Renal pelvis (tissue), 12 donors: ENCODE data around the gene NOC4L. TPM values are rescaled to one million over a fixed set of nuclear protein-coding genes. Genes with fewer than 3 reads are reported as not detected.
"Not testable (repeated sequence)": the region's sequence is repeated elsewhere in the genome, so short reads cannot be mapped to it uniquely, and the experiment has no call there.

Source experiments
- DNase-seq: peaks from one replicate; pipeline ENCODE4 v3.0.0-alpha.2; 2013
- long read RNA-seq, 16 experiments: transcript quantifications; one replicate each; lab custom pipeline, GENCODE V29; 2026
- polyA plus RNA-seq, 3 donors: library from polyadenylated mRNA; unstranded; fragments of 120-200 nt; gene quantifications; one replicate each; pipeline ENCODE4 v1.2.1, GENCODE V29; 2013; ENCODE audit not compliant: insufficient read length in 3 of 3

The NOC4L gene
- polyA plus RNA-seq: 10 to 100 TPM; 16.1 to 22.8 (median 21.0) TPM
- long read RNA-seq, donor 1, transcript NOC4L-201 (15 exons, 1,632 nt): major isoform, 9 of 10 reads
- long read RNA-seq, donor 1, partial matches to known transcripts: 0 of 10 reads
- long read RNA-seq, donor 1, other reads (novel, unspliced or antisense): 0 of 10 reads
- long read RNA-seq, donor 2, transcript NOC4L-201 (15 exons, 1,632 nt): major isoform, 10 of 11 reads
- long read RNA-seq, donor 2, partial matches to known transcripts: 0 of 11 reads
- long read RNA-seq, donor 2, other reads (novel, unspliced or antisense): 0 of 11 reads
- long read RNA-seq, donor 3, partial matches to known transcripts: 0 of 4 reads
- long read RNA-seq, donor 3, other reads (novel, unspliced or antisense): 0 of 4 reads
- long read RNA-seq, donor 4, transcript NOC4L-201 (15 exons, 1,632 nt): major isoform, 7 of 9 reads
- long read RNA-seq, donor 4, partial matches to known transcripts: 0 of 9 reads
- long read RNA-seq, donor 4, other reads (novel, unspliced or antisense): 0 of 9 reads
- long read RNA-seq, donor 5, transcript NOC4L-201 (15 exons, 1,632 nt): major isoform, 5 of 5 reads
- long read RNA-seq, donor 5, partial matches to known transcripts: 0 of 5 reads
- long read RNA-seq, donor 5, other reads (novel, unspliced or antisense): 0 of 5 reads
- long read RNA-seq, donor 6, transcript NOC4L-201 (15 exons, 1,632 nt): major isoform, 9 of 10 reads
- long read RNA-seq, donor 6, partial matches to known transcripts: 0 of 10 reads
- long read RNA-seq, donor 6, other reads (novel, unspliced or antisense): 0 of 10 reads
- long read RNA-seq, donor 7, transcript NOC4L-201 (15 exons, 1,632 nt): major isoform, 6 of 7 reads
- long read RNA-seq, donor 7, partial matches to known transcripts: 0 of 7 reads
- long read RNA-seq, donor 7, other reads (novel, unspliced or antisense): 0 of 7 reads
- long read RNA-seq, donor 8, partial matches to known transcripts: 0 of 4 reads
- long read RNA-seq, donor 8, other reads (novel, unspliced or antisense): 0 of 4 reads
- long read RNA-seq, donor 9, transcript NOC4L-201 (15 exons, 1,632 nt): major isoform, 8 of 9 reads
- long read RNA-seq, donor 9, partial matches to known transcripts: 0 of 9 reads
- long read RNA-seq, donor 9, other reads (novel, unspliced or antisense): 0 of 9 reads
- long read RNA-seq, donor 10, transcript NOC4L-201 (15 exons, 1,632 nt): major isoform, 7 of 8 reads
- long read RNA-seq, donor 10, partial matches to known transcripts: 0 of 8 reads
- long read RNA-seq, donor 10, other reads (novel, unspliced or antisense): 0 of 8 reads
- long read RNA-seq, donor 11, transcript NOC4L-201 (15 exons, 1,632 nt): major isoform, 5 of 5 reads
- long read RNA-seq, donor 11, partial matches to known transcripts: 0 of 5 reads
- long read RNA-seq, donor 11, other reads (novel, unspliced or antisense): 0 of 5 reads
- long read RNA-seq, donor 12, transcript NOC4L-201 (15 exons, 1,632 nt): major isoform, 18 of 18 reads
- long read RNA-seq, donor 12, partial matches to known transcripts: 0 of 18 reads
- long read RNA-seq, donor 12, other reads (novel, unspliced or antisense): 0 of 18 reads
- long read RNA-seq, donor 13, partial matches to known transcripts: 0 of 3 reads
- long read RNA-seq, donor 13, other reads (novel, unspliced or antisense): 0 of 3 reads
- long read RNA-seq, donor 14: 0 reads
- long read RNA-seq, donor 15, transcript NOC4L-201 (15 exons, 1,632 nt): major isoform, 8 of 14 reads
- long read RNA-seq, donor 15, partial matches to known transcripts: 5 of 14 reads
- long read RNA-seq, donor 15, other reads (novel, unspliced or antisense): 0 of 14 reads
- long read RNA-seq, donor 16, transcript NOC4L-201 (15 exons, 1,632 nt): major isoform, 5 of 6 reads
- long read RNA-seq, donor 16, partial matches to known transcripts: 0 of 6 reads
- long read RNA-seq, donor 16, other reads (novel, unspliced or antisense): 0 of 6 reads

DNA sequence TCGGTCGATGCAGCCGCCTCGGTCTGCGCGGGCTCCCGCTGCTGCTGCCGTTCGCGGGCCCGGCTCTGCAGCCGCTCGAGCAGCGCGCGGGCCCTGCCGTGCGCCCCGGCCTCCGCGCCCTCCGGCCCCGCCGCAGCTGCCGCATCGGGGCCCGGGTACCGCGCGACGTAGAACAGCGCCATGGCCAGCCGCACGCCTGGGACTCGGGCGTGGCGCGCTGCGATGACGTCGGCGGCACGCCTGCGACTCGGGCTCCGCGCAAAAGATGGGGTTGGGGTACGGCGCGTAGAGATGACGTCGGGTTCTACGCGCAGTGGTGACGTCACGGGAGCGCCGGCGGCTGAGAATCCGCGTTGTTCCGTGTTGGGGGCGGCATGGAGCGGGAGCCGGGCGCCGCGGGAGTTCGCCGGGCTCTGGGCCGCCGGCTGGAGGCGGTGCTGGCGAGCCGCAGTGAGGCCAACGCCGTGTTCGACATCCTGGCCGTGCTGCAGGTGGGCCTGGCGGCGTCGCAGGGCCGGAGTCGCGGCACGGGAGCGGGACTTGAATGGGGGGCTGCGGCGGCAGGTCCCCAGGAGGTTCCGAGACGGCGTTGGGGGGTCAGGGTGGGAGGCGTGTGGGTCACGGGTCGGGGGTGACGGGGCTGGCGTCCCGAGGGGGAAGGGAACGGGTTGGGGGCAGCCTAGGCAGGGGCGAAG, at the start of gene NOC4L, which contains the start of gene DDX51:
TSS of gene NOC4L (plus strand) at position 343 of the 695 bp plus-strand sequence. CDS start at position 375, 32 bp downstream.
TSS of gene DDX51 (minus strand) at position 205 of the 695 bp plus-strand sequence. CDS start at position 182, 23 bp downstream.
- DNase-seq: peak; percentile 95

GRCh38 chr12:132095520-132096409, 48.5 kb upstream of the NOC4L start:
- no peak for DNase-seq

DNA sequence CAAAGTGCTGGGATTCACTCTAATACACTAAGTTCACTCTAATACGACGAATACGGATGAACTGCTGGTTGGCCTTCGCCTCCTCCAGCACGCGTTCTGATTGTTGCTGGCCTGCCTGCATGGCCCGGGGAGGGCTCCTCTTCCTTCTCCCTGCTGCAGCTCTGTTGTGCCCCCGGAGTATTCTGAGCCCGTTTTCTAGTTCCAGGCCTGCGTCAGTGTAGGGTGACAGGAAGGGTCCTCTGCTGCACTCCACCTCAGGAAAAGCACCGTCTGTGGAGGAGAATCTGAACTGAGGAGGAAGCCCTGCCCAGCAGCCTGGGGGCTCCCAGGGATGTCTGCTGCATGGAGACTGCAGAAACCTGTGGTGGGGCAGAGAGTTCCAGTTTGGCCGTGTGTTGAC, 44.5 kb upstream of the NOC4L start:
- DNase-seq: no peak

DNA sequence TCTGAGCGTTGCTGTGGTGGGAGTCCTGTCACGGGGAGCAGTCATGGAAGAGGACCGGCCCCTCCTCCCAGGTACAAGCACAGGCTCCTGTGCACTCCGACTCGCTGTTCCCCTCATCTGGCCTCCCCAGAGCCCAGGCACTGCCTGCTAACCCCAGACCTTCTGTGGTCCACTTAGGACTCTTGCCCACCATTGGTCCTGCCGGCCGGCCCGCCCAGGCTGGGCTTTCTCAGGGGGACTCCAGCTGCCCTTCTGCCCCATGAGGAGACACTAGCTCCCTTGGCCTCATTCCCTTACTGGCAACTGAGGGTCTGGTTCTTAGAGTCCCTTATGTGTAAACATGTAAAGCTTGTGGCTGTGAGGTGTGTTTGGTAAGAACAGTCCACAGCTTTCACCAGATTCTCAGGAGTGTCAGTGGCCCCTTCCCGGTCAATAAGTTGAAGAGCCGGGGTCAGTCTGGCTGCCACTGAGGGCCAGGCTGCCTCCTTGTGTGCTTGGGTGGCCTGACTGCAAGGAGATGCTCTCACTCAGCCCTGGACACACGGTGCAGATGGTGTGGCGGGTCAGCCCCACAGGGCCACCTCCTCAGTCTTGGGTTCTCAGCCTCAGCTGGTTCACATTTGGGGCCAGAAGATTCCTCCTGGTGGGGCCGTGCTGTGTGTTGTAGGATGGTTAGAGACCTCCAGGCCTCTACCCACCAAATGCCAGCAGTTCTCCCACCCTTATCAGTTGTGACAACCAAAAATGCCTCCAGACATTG, 43.8 kb upstream of the NOC4L start:
- DNase-seq: no peak

DNA sequence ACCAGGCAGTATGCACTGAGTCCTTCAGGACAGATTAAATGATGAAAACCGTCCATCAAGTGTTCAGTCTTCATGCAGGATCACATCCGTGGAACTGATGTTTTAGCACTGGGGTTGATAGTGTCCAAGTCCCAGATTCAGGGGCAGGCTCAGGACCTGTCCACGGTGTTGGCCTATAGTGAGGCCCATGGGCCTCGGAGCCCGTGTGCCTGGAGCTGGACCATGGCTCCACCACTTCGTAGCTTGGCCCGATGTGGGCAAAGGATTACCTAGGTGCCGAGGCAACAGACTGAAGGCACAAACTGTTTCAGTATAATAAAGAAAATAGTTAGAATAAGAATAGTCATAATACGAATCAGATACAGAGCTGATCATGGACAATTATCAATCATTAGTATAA, 42.0 kb upstream of the NOC4L start:
- DNase-seq: no peak

DNA sequence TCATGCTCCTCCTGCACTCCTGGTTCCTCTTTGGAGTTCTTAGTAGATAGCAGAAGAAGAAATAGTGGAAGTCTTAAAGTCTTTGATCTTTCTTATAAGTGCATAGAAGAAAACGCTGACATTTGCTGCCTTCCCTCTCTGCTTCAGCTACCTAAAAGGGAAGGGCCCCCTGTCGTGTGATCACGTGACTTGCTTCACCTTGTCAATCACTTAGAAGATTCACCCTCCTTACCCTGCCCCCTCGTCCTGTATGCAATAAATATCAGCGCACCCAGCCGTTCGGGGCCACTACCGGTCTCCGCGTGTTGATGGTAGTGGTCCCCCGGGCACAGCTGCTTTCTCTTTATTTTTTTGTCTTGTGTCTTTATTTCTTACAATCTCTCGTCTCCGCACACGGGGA, 41.2 kb upstream of the NOC4L start:
- not testable (repeated sequence) for DNase-seq

DNA sequence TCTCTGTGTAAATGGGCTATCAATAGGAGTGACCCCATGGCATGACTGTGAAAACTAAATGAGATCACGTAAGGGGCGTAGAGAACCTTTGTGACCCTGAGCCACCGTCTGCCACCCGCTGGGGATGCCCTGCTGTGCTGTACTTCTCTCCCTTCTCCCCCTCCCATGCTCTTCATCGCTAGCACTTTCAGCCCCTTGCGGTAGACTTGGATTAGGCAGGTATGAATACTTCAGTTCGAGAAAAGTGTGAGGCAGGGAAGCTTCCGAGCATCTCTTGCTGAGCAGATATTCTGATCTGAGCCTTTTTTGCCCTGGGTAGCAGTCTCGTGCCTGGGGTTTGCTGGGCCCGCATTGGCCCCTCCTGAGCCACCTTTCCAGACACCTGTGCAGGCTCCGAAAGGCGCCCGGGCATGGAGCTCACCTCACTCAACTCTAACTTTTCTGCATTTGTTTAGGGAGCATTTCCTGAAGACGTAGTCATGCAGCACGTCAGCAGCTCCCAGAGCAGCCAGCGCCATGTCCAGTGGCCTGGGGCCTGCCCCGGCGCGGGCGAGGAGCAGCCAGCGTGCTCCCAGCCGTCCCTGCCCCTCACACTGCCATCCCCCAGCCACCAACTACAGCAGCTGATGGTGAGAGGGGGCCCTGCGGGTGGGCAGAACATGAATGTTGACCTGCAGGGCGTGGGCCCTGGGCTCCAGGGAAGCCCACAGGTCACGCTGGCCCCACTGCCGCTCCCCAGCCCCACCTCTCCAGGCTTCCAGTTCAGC, 40.5 kb upstream of the NOC4L start:
- no peak for DNase-seq

GRCh38 chr12:132105467-132105866, 38.8 kb upstream of the NOC4L start:
- DNase-seq: no peak

- no peak for DNase-seq
Observed at GRCh38 chr12:132106921-132107320, 37.3 kb upstream of the NOC4L start.

DNA sequence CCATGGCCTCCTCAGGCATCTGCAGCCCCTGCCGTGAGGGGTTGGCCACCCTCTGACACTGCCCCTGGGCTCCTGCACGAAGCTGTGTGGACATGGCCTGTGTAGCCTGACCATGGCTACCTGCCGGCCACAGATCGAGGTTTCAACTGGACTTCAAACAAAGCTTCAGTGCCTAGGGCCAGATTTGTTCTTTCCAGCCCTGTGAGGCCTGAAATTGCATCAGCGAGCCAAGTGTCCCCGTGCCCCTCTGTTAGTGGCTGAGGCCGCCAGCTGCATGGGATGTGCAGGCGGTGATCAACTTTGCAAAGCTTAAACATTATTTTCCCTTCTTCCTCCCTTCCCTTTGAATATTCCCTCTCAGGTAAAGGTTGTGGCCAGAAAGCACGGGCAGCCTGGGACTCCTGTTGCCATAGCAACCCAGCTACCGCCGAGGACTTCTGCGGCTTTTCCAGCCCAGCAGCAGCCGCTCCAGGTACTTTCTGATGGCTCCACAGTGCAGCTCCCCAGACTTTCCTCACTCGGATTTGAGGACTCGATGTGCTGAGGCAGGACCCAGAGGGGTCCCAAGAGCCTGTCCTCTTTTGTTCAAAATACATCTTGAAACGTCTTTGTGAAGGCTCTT, 35.9 kb upstream of the NOC4L start:
- DNase-seq: no peak

GRCh38 chr12:132109741-132110140, 34.5 kb upstream of the NOC4L start:
- DNase-seq: no peak

DNA sequence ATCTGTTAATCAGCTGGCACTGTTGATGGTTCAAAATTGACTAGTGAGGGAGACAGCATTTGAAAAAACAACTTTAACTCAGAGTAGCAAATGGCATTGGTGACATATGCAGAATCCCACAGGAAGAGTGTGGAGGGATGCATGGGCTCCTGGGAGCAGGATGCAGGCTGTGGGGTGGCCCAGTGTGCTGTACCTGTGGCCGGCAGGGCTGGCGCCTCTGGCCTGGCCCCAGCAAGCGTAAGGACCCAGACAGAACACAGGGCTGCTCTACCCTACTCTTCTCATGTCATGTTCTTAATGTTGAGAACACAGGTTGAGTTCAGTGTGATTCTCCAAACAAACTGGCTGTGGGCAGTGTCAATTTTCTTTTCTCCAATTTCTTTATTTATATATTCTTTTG, 33.6 kb upstream of the NOC4L start:
- no peak for DNase-seq

GRCh38 chr12:132111654-132112304, 32.5 kb upstream of the NOC4L start:
- DNase-seq: no peak

- no peak for DNase-seq
Observed at GRCh38 chr12:132114667-132115066, 29.6 kb upstream of the NOC4L start.

GRCh38 chr12:132115500-132115899, 28.8 kb upstream of the NOC4L start:
- no peak for DNase-seq
